ENCODE results near the gene FAM240A.

DNA sequence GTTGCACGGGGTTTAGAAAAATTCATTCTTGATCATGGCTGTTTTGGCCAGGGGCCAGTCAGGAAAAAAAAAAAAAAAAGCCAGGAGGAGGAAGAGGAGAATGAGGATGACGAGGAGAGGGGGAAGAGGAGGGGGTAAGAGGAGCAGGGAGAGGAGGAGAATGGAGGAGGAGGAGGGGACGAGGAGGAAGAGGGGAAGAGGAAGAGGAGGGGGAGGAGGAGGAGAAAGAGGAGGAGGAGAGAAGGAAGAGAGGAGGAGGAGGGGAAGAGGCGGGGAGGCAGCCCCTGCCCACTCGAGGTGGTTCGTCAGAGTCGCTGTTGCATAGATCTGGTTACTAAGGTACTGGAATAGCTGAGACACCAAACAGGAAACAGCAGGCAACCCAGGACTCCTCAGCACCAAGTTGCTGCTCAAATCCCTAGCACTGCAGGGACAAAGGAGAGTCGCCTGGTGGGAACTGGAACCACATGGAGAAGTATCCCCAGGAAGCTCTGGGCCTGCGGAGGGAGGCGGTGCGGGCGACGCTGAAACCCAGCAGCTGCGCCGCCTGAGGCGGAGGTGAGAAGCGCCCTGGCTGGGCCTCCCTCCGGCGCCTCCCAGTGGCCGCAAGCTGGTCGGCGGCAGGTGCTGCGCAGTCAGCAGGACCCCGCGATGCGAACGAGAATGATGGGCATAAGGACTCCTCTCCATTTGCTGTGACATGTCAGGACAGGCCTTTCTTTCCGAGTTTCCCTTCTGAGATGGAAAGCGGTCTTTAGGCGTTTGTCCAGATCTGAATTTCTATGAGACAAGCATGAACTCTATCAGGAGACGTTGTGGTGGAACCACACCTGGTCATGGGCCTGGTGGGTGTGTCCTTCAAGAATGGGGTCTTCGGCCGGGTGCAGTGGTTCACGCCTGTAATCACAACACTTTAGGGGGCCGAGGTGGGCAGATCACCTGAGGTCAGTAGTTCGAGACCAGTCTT is 17.5 kb downstream of the FAM240A start:
- TF ChIP-seq POLR2A (IDR thresholded peaks at IDR 0.05; ENCODE audit: low read depth, low read length) (no peak), EZH2 (IDR thresholded peaks at IDR 0.05; ENCODE audit: borderline replicate concordance, control insufficient read depth, low read depth, low read length) (no peak)
- TF ChIP-seq, protein P1, sequence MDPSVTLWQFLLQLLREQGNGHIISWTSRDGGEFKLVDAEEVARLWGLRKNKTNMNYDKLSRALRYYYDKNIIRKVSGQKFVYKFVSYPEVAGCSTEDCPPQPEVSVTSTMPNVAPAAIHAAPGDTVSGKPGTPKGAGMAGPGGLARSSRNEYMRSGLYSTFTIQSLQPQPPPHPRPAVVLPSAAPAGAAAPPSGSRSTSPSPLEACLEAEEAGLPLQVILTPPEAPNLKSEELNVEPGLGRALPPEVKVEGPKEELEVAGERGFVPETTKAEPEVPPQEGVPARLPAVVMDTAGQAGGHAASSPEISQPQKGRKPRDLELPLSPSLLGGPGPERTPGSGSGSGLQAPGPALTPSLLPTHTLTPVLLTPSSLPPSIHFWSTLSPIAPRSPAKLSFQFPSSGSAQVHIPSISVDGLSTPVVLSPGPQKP (IDR thresholded peaks at IDR 0.05; ENCODE audit: low read depth, low read length), result no peak

Measured in GM12878 (cell line).